GM21786 (cell line): ENCODE data around the gene BAHCC1.

Source experiments
- ATAC-seq: cut with Tn5 transposase; IDR thresholded peaks from one replicate; pipeline ENCODE4 v1.9.1; 2021; ENCODE audit not compliant: unreplicated experiment

Gene BAHCC1

GRCh38 chr17:81459224-81459623, 64.0 kb downstream of the BAHCC1 start:
- ATAC-seq, result no peak

- no peak for ATAC-seq
Measured at GRCh38 chr17:81459864-81460263, 64.6 kb downstream of the BAHCC1 start.

- ATAC-seq, result no peak
Measured at GRCh38 chr17:81460856-81461460, 65.7 kb downstream of the BAHCC1 start.

- no peak for ATAC-seq
Measured at GRCh38 chr17:81461607-81462500, 66.6 kb downstream of the BAHCC1 start.

GRCh38 chr17:81462506-81463125, 67.4 kb downstream of the BAHCC1 start:
- ATAC-seq, result no peak

GRCh38 chr17:81463506-81463905, 68.2 kb downstream of the BAHCC1 start:
- ATAC-seq, result no peak

GRCh38 chr17:81464586-81464985, 69.3 kb downstream of the BAHCC1 start:
- ATAC-seq, result no peak

- no peak for ATAC-seq
Measured at GRCh38 chr17:81465910-81466309, 70.7 kb downstream of the BAHCC1 start.

- ATAC-seq, result no peak
Measured at GRCh38 chr17:81466564-81467472, 71.6 kb downstream of the BAHCC1 start.

GRCh38 chr17:81468111-81468769, 73.0 kb downstream of the BAHCC1 start:
- no peak for ATAC-seq

GRCh38 chr17:81468770-81469121, 73.5 kb downstream of the BAHCC1 start:
- no peak for ATAC-seq

- ATAC-seq, result no peak
Measured at GRCh38 chr17:81469266-81469665, 74.0 kb downstream of the BAHCC1 start.

- ATAC-seq, result no peak
Measured at GRCh38 chr17:81470270-81470943, 75.2 kb downstream of the BAHCC1 start.

GRCh38 chr17:81470944-81471817, 75.9 kb downstream of the BAHCC1 start:
- ATAC-seq, result no peak

- ATAC-seq, result no peak
Measured at GRCh38 chr17:81471818-81472456, 76.7 kb downstream of the BAHCC1 start.

- ATAC-seq, result no peak
Measured at GRCh38 chr17:81473019-81473418, 77.8 kb downstream of the BAHCC1 start.

GRCh38 chr17:81474958-81475357, 79.7 kb downstream of the BAHCC1 start:
- no peak for ATAC-seq

GRCh38 chr17:81476097-81476496, 80.8 kb downstream of the BAHCC1 start:
- no peak for ATAC-seq

- ATAC-seq, result no peak
Measured at GRCh38 chr17:81476635-81477034, 81.4 kb downstream of the BAHCC1 start.
